GM21717 (cell line): ENCODE data around the gene BLID.

Experiments used
- ATAC-seq: cut with Tn5 transposase; IDR thresholded peaks from one replicate; pipeline ENCODE4 v1.9.1; 2021; ENCODE audit warnings: mild to moderate bottlenecking, moderate library complexity; ENCODE audit not compliant: unreplicated experiment

The BLID gene

DNA sequence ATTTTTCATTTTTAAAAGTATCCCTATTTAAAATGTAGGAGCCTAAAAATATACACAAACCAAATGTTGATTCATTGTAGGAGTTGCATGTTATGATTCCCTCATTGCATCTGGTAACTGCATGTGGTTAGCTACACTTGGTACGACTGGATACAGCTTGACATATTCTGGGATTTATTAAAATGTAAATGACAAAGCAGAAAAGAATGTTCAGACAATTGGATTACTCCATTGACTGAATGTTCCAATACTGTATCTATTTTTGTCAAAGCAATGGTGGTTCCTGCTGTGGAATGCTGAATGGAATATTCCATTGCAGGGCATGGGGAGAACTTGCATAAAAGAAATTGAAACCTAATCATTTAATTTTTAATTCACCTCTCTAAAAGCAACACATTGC, 30.8 kb downstream of the BLID start:
- ATAC-seq: no peak

DNA sequence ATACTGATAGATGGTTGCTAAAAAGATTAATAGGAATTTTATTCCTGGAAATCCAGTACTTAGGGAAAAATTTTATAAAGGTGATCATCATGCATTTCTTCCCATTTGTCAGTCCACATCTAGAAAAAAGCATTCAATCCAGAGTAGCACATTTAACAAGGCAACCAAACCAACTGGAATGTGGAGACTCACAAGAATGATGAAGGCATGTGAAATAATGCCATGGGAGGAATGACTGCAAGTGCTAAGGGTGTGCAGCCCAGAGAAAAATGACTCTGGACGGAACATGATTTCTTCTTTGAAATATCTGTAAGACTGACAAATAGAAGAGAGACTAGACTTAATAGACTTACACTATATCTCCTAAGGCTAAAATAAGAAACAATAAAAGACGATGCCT, 33.8 kb downstream of the BLID start:
- ATAC-seq: no peak

DNA sequence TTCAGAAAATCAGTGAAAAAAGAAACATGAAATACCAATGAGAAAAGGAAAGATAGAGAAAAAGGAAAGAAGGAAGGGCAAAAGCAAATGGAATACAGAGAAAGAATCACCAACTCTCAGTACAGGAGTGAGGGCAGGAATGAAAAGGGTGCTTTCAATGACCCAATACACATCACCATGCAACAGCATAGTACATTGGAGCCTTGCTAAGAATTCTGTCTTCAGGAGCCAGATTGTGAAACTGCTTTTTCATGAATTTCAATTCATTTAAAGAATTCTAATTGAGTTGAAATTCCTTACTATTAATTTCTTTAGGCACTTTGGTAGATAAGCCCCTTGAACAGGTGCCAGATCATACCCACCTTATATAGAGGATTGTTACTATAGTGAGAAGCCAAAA, 34.9 kb downstream of the BLID start:
- no peak for ATAC-seq

GRCh38 chr11:122077459-122077858, 38.6 kb downstream of the BLID start:
- no peak for ATAC-seq

DNA sequence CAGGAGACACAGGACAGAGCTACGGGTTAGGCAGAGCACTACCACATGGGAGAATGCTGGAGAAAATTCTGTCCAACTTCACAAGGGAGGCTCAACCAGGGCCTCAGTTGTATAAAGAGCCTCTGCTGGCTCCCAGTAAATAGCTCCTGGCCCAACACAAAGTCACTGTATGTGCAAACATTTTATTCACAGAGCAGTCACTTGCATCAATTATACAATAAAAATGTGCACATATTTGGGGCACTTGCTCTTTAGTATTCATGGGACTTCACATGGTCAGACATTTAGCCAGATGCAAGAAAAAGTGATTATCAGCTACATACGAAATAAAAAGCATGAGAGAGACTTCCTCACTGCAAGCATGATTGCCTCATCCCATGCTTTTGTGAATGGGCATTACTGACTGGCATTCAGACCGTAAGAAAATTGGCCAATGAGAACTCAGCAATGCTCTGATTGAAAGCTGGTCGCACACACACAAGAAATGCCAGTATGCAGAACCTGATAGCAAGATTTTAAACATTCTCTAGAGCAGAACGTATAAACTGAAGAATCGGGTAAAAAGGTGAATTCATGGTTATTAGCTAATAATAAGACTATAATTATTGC, 39.4 kb downstream of the BLID start:
- ATAC-seq: no peak

DNA sequence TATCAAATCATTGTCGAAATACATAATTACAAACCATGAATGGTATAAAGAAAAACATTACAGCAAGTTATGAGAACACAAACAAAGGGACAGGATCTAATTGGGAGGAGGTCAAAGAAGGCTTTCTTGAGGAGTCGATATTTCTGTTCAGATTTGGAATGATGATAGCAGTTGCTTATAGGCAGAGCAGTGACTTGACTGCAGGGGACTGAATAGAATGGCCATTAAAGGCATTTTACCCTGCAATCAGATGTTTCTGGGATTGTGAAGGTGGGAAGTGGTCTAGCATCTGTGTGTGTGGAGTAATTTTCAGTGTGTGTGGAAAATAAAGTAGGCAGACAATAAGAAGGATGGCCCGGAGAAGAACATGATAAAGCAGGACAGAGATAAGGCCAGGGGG, 41.0 kb downstream of the BLID start:
- ATAC-seq: no peak

DNA sequence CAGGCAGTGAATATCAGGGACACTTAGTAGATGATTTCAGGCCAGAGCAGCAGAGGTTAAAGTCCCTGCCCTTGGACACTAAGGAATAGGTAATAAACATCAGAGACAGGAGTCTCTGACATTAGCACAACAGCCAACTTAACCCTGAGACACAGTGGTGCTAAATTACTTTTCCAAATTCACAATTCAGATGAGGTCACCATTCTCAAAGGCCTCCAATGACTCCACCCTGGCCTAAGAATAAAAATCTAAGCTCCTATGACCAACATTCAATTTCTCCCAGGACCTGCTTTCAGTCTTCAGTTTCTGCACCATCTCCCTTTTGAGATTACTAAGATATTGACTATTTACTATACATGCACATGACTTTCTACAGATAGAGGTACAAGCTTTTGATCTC, 42.0 kb downstream of the BLID start:
- no peak for ATAC-seq

GRCh38 chr11:122071709-122072202, 44.3 kb downstream of the BLID start:
- ATAC-seq: no peak

- no peak for ATAC-seq
These were observed 46.2 kb downstream of the BLID start for GRCh38 chr11:122069707-122070360.

GRCh38 chr11:122068837-122069236, 47.2 kb downstream of the BLID start:
- no peak for ATAC-seq

GRCh38 chr11:122068141-122068540, 47.9 kb downstream of the BLID start:
- ATAC-seq: no peak
